ENCODE data around the gene CEACAM4. TPM values are rescaled to one million over a fixed set of nuclear protein-coding genes. Genes with fewer than 3 reads are reported as not detected.

Gene CEACAM4
- total RNA-seq, 1 donor from 2014 or later = not detected

DNA sequence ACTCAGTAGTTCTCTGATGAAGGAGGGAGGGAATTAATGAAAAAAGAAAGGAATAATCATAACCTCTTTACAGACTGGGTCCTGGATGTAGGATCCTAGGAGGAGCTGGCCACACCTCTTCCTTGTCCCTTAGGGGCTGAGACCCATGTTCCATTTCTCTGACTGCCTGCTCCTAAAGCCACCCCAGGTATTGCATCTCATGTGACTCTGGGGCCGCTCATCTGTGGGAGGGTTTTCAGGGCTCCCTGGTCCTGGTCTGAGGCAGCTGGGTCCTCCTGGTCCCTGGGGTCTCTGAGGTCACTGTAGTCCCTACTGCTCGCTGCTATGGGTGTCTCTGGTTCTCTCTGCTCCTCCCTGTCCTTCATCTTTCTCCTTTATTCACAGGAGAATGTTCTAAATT, 48.0 kb downstream of the CEACAM4 start:
- peaks cover 24% of the 10 kb centered on the region for H3K9me3 Mint-ChIP-seq (ENCODE audit: unreplicated experiment)
- no peaks in the 10 kb centered on the region for H3K4me1 Mint-ChIP-seq (ENCODE audit: unreplicated experiment)
- H3K27ac Mint-ChIP-seq (ENCODE audit: unreplicated experiment) = no peak overlapping the region
- no peak overlapping the region for H3K4me3 Mint-ChIP-seq (ENCODE audit: unreplicated experiment)
- H3K36me3 Mint-ChIP-seq (ENCODE audit: unreplicated experiment) = no peaks in the 10 kb centered on the region
- TF ChIP-seq, protein P1, sequence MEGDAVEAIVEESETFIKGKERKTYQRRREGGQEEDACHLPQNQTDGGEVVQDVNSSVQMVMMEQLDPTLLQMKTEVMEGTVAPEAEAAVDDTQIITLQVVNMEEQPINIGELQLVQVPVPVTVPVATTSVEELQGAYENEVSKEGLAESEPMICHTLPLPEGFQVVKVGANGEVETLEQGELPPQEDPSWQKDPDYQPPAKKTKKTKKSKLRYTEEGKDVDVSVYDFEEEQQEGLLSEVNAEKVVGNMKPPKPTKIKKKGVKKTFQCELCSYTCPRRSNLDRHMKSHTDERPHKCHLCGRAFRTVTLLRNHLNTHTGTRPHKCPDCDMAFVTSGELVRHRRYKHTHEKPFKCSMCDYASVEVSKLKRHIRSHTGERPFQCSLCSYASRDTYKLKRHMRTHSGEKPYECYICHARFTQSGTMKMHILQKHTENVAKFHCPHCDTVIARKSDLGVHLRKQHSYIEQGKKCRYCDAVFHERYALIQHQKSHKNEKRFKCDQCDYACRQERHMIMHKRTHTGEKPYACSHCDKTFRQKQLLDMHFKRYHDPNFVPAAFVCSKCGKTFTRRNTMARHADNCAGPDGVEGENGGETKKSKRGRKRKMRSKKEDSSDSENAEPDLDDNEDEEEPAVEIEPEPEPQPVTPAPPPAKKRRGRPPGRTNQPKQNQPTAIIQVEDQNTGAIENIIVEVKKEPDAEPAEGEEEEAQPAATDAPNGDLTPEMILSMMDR (IDR thresholded peaks at IDR 0.05) = no peak
- peaks cover 6% of the 10 kb centered on the region for H3K27me3 Mint-ChIP-seq (ENCODE audit: unreplicated experiment)
- DNase-seq (ENCODE audit: extremely low spot score, unreplicated experiment) = peak; percentile 51

DNA sequence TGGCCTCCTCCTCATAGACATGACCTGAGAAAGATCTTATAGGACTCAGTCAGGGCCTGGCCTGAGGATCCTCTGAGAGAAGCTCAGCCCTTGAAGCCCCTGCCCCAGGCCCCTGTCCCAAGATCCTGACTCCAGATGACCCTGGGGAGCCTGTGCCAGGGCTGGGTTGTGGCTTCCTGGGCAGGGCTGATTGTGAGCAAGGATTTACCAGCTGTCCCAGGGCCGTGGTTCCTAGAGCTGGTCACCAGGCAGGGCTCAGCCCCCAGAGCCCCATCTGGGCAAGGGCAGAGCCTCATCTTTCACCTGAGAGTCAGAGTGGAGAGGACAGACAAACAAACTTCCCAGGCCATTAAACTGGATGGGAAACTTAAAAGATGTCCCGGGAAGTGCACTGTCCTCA, 49.0 kb downstream of the CEACAM4 start:
- TF ChIP-seq, protein P1 (IDR thresholded peaks at IDR 0.05) = no peak

DNA sequence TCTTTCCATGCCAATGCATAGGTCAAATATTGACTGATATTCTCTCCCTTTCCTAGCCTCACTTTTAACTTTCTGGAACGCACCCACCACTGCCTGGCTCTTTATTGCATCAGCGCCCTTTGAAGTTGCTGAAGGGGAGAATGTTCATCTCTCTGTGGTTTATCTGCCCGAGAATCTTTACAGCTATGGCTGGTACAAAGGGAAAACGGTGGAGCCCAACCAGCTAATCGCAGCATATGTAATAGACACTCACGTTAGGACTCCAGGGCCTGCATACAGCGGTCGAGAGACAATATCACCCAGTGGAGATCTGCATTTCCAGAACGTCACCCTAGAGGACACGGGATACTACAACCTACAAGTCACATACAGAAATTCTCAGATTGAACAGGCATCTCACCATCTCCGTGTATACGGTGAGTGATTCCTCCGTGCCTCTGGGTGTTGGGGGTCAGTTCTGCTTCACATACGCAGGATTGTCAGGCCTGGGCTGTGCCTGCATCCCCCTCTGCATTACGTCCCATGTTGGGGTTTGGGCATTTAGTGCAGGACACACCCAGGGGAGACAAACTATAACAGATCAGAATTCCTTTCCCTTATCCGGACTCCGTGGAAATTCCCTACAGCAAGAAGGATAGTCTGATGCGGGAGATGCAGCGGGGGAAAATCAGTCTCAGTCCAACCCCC, 49.6 kb downstream of the CEACAM4 start:
- Mint-ChIP-seq H3K27me3 (ENCODE audit: unreplicated experiment) (peaks cover 13% of the 10 kb centered on the region), H3K9me3 (ENCODE audit: unreplicated experiment) (peaks cover 13% of the 10 kb centered on the region), H3K4me1 (ENCODE audit: unreplicated experiment) (no peaks in the 10 kb centered on the region), H3K27ac (ENCODE audit: unreplicated experiment) (no peak overlapping the region), H3K4me3 (ENCODE audit: unreplicated experiment) (no peak overlapping the region), H3K36me3 (ENCODE audit: unreplicated experiment) (no peaks in the 10 kb centered on the region)
- no peak for DNase-seq (ENCODE audit: extremely low spot score, unreplicated experiment)
- TF ChIP-seq, protein P1 (IDR thresholded peaks at IDR 0.05) = no peak

More for the DNA sequence above, 49.0 kb downstream of the CEACAM4 start:
- no peak overlapping the region for H3K4me3 Mint-ChIP-seq (ENCODE audit: unreplicated experiment)
- H3K36me3 Mint-ChIP-seq (ENCODE audit: unreplicated experiment) = no peaks in the 10 kb centered on the region
- peaks cover 13% of the 10 kb centered on the region for H3K27me3 Mint-ChIP-seq (ENCODE audit: unreplicated experiment)
- H3K27ac Mint-ChIP-seq (ENCODE audit: unreplicated experiment) = no peak overlapping the region
- H3K9me3 Mint-ChIP-seq (ENCODE audit: unreplicated experiment) = peaks cover 14% of the 10 kb centered on the region
- DNase-seq (ENCODE audit: extremely low spot score, unreplicated experiment) = peak; percentile 77
- no peaks in the 10 kb centered on the region for H3K4me1 Mint-ChIP-seq (ENCODE audit: unreplicated experiment)

DNA sequence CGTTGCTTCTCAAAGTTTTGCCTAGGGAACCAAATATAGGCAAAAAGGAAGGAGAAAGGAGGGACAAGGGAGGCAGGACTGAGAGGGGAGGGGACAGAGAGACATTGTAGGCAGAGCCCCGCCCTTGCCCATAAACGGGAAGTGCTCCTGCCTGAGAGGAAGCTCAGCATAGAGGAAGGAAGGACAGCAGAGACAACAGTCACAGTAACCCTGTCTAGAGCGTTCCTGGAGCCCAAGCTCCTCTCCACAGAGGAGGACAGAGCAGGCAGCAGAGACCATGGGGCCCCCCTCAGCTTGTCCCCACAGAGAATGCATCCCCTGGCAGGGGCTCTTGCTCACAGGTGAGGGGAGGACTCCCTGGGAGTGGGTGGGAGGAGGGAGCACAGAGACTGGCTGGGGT, 50.9 kb downstream of the CEACAM4 start, which contains the start of gene CEACAM21:
Gene CEACAM21 (plus strand): TSS at position 169 of the 400 bp plus-strand sequence. CDS start 109 bp downstream, at position 278.
- no peak within 1 kb of the TSS for H3K4me3 Mint-ChIP-seq (ENCODE audit: unreplicated experiment)
- H3K27me3 Mint-ChIP-seq (ENCODE audit: unreplicated experiment) = peaks cover 23% of the 10 kb centered on the region
- no peaks in the 10 kb centered on the region for H3K36me3 Mint-ChIP-seq (ENCODE audit: unreplicated experiment)
- peaks cover 6% of the 10 kb centered on the region for H3K9me3 Mint-ChIP-seq (ENCODE audit: unreplicated experiment)
- TF ChIP-seq, protein P1 (IDR thresholded peaks at IDR 0.05) = no peak
- no peak within 1 kb of the TSS for H3K27ac Mint-ChIP-seq (ENCODE audit: unreplicated experiment)
- H3K4me1 Mint-ChIP-seq (ENCODE audit: unreplicated experiment) = no peaks in the 10 kb centered on the region
- DNase-seq (ENCODE audit: extremely low spot score, unreplicated experiment) = no peak

DNA sequence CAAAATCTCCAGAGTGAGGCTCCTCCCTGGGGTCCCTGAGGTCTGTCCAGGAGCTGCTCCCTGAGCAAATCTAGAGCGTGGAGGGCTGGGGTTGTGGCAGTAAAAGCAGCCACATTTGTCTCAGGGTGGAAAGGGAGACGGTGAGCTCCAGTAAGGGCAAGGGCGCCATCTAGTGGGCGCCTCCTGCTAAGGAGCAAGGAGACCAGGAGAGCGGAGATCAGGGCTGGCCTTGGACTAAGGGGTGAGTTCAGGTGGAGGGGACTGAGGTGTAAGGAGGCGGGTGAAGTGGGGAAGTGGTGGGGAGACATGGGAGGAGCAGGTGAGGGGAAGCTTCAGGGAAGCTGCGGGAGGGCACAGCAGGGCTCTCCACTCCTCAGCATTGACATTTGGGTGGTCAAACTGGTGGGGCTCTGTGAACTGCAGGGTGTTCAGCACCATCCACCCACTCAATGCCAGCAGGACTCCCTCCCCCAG, 56.2 kb downstream of the CEACAM4 start:
- Mint-ChIP-seq H3K27me3 (ENCODE audit: unreplicated experiment) (peaks cover 41% of the 10 kb centered on the region), H3K4me3 (ENCODE audit: unreplicated experiment) (no peak overlapping the region), H3K9me3 (ENCODE audit: unreplicated experiment) (no peaks in the 10 kb centered on the region), H3K4me1 (ENCODE audit: unreplicated experiment) (no peaks in the 10 kb centered on the region), H3K27ac (ENCODE audit: unreplicated experiment) (no peak overlapping the region), H3K36me3 (ENCODE audit: unreplicated experiment) (no peaks in the 10 kb centered on the region)
- DNase-seq (ENCODE audit: extremely low spot score, unreplicated experiment) = peak; percentile 90
- TF ChIP-seq, protein P1 (IDR thresholded peaks at IDR 0.05) = peak; percentile 87
